Right ventricle myocardium superior (tissue), 1 donor: ENCODE results near the gene TBCD. TPM values are rescaled to one million over a fixed set of nuclear protein-coding genes. Genes with fewer than 3 reads are reported as not detected.
A peak's percentile ranks its signal among the peaks of the same experiment; 100 is the strongest.

ENCODE experiments used
- ATAC-seq: fragments of 200-7000 bp; cut with Tn5 transposase; one replicate; pipeline ENCODE4 v1.9.1; 2020; ENCODE audit warnings: mild to moderate bottlenecking; ENCODE audit not compliant: poor library complexity
- DNase-seq: peaks from one replicate; pipeline ENCODE4 v3.0.0-alpha.2; 2020
- intact Hi-C: fragments of 100-400 bp; cut with DNase I; formaldehyde crosslinking; loops from one replicate; pipeline ENCODE4 v1.11.2; 2022
- long read RNA-seq: library from polyadenylated mRNA; unstranded; transcript quantifications from one replicate; pipeline ENCODE4 v2.0.0, GENCODE V29; 2021
- total RNA-seq: library from RNA; stranded (reverse); fragmentation: NEBNext Ultra II Directional; extraction: Animal tissue kit (Norgen Biotek cat#: 25700); gene quantifications from one replicate; pipeline ENCODE4 v1.2.1, GENCODE V29; 2021
- donor health status: DM: no; HTN: yes; CAD: no; lungs with severe emphysema.

The TBCD gene
- total RNA-seq, result 45.1 TPM
- long read RNA-seq, full-length matches to known transcripts, result 3 of 26 reads
- long read RNA-seq, partial matches to known transcripts, result 14 of 26 reads
- long read RNA-seq, other reads (novel, unspliced or antisense), result 9 of 26 reads

DNA sequence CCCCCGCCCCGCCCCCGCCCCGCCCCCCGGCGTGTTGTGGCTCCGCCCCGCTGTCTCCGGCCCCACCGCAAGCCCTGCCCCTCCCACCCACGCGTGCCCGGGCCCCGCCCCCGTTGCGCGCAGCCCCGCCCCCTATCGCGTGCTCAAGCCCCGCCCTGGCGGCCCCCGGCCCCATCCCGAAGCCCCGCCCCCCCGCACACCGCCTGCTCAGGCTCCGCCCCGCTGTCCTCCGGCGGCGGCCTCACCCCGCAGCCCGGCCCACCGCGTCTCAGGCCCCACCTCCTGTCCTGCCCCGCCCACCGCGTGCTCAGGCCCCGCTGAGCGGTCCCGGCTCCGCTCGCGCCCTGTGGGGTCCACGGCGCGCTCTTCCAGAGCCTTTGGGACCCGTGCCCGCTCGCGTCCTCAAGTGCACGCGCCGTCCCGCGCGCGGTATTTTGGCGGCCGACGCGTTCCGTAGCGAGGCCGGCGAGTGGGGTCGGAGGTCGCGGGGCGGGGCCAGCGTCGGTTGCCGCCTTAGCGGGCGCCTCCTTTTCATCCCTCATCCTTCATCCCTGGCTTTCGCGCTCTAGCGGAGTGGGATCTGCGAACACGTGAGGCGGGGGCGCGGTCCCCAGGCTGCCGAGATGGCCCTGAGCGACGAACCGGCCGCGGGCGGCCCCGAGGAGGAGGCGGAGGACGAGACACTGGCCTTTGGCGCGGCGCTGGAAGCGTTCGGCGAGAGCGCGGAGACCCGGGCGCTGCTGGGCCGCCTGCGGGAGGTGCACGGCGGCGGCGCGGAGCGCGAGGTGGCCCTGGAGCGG lies at the start of gene TBCD:
TBCD (plus strand) TSS at position 495 of the 800 bp plus-strand sequence; CDS start at position 624, 129 bp downstream.
- DNase-seq (peak; percentile 91), ATAC-seq (peak; percentile 92)
- intact Hi-C loops, result no loop called here

DNA sequence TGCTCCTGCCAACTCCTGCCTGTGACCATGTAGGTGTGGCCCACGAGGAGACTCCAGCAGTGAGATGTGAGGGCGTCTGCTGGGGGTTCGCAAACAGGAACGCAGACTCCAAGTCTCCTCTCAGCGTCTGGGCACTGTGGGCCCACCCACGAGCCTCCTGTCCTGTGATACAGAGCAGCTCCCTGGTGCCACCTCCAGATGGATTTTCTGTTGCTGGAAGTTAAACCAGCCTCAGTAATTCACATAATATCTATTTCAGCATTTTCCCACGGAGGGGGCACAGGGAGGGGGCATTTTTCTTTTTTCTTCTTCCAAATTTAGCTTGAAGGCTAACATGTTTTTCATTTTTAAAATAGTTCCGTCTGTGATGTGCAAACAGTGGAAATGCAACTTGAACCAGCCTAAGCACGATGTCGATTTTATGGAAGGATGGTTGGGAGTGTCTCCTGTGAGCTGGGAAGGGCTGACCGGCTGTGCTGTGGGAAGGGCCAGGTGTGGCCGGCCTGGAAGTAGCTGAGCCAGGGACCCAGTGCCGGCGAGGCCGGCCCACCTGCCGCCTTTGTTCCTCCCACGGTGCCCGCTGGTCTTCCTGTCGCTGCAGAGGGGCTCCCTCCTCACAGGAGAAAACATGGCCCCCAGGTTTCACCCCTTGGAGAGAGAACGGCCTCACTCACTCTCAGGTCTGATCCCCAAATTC lies 49.5 kb upstream of the TBCD start:
- no peak for ATAC-seq
- DNase-seq, result peak; percentile 30
- intact Hi-C loops, result no loop called here

DNA sequence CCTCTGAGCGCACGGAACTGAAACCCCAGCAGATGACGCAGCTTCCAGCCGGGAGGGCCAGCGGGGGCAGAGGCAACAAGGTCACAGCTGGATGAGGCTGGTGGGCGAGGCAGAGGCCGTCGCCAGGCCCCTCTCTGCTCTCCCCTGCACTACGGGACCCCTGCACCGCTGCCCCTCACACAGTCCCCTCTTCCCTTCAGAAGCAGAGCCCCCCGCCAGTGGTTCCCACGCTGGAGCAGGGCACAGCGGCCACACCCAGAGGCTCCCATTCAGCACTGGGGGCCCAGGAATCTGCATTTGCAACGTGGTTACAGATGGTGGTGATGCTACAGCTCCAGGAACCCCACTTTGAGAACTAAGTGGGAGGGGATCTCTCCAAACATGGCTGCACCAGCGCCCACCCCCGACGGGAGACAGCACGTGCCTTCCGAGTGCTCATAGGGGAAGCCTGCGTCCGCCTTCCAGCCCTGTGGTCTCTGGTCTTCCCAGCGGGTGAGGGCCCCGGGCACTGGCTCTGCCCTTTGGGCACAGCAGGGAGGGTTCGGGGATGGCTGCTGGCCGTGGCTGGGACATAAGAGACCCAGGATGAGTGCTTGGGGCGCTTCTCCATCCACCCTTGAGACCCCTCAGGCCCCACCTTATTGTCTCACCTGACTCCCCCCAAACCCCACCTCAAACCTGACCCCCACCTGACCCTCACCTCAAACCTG lies 48.7 kb upstream of the TBCD start:
- no peak for ATAC-seq
- peak; percentile 39 for DNase-seq
- intact Hi-C loops, result no loop called here

DNA sequence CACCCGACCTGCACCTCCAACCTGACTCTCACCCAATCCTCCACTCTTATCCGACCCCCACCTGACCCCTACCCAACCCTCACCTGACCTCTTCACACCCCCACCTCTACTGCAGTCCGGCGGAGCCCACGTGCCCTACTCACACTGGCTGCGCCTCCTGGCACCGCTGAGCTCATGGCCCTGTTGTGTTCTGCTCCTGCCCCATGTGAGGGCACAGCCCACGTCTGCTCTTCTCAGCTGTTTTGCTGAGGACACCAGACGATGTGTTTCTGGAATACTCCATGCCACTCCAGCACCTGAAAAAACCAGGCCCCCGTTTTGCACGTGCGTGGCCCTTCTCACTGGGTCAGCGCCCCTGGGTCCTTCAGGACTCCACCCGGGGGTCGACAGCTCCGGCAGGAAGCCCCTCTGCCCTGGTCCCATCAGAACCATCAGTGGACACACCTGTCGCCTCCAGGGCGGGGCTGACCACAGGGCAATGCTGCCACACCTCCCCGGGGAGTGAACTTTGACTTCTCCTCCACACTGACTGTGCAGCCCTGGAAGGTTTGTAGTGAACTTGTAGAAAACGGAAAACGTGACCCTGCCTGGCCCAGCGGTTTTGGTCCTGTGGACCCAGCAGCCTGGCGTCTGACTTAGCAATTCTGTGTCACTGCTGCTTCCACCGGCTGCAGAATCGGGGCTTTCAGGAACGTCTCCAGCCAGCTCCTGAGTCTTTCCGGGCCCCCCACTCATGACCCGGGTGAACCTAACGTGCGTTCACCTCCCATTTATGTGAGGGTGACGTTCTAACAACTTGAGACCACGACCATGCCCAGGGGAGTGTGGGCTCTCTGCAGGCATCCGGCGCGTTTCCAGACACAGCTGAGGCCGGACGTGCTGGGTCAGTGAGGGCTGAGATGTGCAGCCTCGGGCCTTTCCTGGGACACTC lies 47.7 kb upstream of the TBCD start:
- no peak for ATAC-seq
- intact Hi-C loops, result no loop called here
- DNase-seq, result peak; percentile 33

DNA sequence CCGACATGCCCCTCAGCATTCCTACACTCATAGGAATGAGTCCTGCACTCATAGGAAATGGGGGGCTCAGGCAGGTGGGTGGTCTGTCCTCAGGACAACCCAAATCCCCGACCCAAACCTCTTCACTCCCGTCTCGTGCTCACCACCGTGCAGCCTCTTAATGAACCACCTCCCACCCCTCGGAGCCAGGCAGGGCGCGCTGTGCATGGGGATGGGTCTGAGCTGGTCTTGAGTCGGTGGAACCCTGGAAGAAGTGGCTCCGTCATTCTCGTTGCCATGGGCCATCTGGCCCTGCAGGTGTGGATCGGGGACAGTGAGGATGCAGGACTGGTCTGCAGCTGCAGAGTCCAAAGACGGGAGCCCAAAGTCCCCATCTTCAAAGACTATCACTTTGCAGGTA lies 47.0 kb upstream of the TBCD start:
- ATAC-seq (no peak), DNase-seq (peak; percentile 31)
- intact Hi-C loops, result no loop called here

DNA sequence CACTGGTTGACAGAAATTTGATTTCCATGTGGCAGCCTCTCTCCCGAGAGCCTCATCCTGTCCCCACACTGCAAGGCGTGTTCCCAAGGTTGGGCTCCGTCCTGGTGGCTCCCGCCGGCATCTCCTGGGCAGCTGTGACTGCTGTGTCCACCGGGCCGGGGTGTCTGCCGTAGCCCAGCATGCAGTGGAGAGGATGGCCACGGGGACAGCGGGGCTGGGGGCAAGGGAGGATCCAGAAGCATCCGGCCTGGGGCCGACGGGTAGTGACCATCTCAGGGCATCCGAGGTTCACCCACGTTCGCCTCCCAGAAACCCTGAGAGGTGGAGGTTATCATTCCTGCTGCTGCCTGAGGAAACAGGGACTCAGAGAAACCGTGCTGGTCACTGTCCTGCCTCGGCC lies 46.1 kb upstream of the TBCD start:
- intact Hi-C loops, result no loop called here
- DNase-seq (peak; percentile 29), ATAC-seq (no peak)

DNA sequence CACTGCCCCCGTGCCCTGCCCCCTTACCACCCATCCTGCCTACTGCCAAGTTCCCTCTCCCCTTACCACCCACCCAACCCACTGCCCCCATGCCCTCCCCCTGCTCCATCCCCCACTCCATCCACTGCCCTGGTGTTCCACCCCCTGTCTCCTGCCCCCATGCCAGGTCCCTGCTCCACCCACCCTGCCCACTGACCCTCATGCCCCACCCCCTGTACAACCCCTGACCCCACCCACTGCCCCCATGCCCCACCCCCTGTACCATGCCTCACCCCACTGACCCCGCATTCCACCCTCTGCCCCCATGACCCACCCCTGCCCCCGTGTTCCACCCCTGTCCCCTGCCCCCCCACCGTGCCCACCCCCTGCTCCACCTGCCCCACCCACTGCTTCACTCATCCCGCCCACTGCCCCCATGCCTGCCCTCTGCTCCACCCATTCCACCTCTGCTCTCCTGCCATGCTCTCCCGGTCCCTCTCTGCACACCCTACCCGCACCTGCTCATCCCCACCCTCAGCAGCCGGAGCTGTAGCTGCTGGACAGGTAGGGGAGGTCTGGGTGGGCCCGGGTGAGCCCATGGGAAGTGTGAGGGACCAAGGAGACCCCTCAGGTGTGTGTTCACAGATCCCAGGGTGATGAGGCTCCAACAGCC lies 42.7 kb upstream of the TBCD start:
- DNase-seq (peak; percentile 20), ATAC-seq (no peak)
- intact Hi-C loops, result no loop called here

DNA sequence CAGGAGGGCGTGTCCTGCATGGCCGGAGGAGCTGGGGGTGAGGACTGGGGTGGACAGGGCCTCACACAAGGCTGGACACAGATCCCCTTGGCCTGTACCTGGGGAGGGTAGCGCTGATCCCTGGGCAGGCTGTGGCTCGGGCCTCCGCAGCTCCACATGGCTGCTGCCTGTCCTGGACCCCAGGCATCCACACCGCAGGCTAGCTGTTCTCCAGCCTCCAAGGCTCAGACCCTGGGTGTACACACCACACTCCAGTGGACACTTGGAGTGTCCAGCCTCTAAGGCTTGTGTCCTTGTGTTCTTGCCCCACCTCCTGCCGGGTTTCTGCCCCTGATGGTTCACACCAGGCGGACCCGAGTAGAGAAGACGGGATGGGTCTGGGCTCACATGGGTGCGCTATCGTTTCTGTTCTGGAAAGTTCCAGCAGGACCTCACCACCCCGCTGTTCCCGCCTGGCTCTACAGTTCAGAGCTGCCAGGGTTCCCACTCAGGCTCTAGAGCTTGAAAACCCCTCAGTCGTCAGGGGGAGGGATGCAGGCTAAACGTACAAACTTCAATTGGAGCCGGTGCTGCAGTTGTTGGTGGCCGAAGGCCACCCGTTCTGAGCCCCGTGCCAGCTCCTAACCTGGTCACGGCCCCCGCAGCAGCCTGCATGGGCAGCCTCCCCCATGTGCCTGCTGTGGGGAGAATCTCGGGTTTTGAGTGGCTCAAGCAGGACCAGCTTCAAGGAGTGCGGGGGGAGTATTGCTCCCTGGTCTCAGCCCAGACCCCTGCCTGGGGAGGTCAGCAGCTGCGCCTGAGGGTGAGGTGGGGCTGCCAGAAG lies 42.0 kb upstream of the TBCD start:
- ATAC-seq (no peak), DNase-seq (peak; percentile 35)
- intact Hi-C loops, result no loop called here

DNA sequence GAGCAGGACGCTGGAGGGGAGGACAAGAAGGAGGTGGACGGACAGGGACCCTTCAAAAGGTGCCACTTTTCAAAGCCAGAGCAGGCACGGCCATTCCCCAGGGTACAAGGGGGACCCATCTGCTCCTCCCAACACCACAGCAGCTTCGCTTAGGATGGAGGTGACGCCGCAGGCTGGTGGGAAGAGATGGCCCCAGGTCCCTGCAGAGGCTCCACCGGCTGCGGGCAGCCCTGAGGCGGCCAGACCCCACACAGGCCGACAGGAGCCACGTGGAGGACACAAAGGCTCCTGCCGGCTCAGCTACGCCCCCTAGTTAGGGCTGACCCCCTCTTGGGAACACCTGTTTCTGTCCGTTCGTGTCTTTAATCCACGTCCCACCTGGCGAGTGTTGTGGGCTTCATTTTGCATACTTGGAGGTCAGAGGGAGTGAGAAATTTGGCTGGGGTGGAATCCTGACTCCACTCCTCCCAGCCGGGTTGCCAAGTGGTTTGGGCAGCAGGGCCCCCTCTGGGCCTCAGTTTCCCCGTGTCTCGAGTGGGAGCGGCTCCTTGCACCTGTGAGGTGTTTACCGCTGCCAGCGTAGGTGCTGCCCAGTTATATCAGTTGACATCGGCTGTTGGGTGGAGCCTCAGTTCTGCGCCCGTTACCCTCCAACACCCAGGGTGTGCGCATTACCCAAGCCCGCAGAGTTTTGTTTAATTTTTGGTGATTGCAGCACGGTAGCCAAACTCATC lies 41.2 kb upstream of the TBCD start:
- no peak for ATAC-seq
- intact Hi-C loops, result no loop called here
- peak; percentile 37 for DNase-seq

DNA sequence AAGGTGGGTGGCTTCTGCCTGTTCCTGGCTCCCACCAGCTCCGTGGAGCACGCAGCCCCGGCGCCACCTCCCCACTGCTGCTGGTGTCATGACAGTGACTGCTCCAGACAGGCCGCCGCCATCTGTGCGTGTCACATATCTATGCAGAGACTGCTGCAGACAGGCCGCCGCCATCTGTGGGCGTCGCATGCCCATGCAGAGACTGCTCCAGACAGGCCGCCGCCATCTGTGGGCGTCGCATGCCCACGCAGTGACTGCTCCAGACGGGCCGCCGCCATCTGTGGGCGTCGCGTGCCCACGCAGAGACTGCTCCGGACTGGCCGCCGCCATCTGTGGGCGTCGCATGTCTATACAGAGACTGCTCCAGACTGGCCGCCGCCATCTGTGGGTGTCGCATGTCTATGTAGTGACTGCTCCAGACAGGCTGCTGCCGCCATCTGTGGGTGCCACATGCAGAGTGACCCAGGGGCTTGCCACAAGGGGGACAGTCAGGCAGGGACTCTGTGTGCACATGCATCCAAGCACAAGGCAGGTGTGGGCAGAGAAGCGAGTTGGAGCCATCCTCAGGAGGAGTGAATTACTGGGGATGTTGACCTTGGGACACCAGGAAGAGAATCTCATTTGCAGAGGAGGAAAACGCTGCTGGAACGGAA lies 38.7 kb upstream of the TBCD start:
- no peak for DNase-seq
- intact Hi-C loops, result no loop called here
- ATAC-seq, result no peak

DNA sequence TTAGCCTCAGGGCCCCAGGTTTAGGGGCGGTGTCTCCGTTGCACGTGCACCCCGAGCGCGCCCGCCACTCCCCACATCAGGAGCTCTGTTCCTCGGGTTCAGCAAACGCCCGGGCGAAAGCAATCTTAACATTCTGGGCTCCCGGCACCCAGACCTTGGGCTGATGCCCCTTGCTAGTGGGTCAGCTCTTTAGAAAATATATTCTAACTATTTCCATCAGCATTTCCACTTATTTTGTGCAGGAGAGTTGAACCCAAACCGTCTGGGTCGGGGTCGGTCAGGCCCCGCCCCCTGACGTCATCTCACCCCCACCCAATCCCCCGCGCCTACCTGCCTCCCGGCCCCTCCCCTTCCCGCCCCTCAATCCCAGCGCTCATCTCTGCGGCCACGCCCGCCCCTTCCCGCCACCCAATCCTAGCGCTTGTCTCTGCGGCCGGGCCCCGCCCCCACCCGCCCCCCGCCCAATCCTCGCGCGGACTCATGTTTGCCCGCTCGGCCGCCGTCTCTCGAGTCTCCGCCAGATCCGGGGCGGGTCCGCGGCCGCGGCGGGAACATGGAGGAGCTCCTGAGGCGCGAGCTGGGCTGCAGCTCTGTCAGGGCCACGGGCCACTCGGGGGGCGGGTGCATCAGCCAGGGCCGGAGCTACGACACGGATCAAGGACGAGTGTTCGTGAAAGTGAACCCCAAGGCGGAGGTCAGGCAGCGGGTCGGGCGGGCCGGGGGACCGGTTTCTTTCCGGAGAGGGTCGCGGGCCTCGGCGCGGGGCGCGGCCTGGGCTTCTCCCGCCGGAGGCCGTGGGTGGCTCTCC lies 35.5 kb upstream of the TBCD start, which contains the start of gene FN3KRP:
FN3KRP (plus strand) TSS at position 504 of the 808 bp plus-strand sequence; CDS start at position 554, 50 bp downstream.
- intact Hi-C loops, result no loop called here
- ATAC-seq, result peak; percentile 98
- peak; percentile 97 for DNase-seq

DNA sequence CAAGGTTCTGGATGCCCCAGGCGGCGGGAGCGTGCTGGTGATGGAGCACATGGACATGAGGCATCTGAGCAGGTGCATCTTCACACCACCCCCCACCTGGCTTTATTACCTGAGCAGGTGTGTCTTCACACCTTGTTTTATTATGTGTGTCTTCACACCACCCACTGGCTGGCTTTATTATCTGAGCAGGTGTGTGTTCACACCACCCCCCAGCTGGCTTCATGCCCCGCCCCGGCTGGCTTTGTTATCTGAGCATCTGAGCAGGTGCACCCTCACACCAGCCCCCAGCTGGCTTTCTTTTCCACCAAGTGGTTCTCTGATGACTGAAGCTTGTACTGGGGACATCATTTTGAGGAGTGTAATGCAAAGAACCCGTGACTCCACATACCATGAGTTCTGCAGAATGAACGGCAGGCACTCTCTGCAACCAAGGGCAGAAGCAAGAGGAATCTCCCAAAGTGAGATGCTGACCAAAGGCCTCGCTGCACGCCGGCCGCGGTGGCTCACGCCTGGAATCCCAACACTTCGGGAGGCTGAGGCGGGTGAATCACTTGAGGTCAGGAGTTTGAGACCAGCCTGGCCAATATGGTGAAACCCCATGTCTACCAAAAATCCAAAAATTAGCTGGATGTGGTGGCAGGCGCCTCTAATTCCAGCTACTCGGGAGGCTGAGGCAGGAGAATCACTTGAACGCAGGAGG lies 32.7 kb upstream of the TBCD start:
- ATAC-seq, result no peak
- DNase-seq, result no peak
- intact Hi-C loops, result no loop called here

DNA sequence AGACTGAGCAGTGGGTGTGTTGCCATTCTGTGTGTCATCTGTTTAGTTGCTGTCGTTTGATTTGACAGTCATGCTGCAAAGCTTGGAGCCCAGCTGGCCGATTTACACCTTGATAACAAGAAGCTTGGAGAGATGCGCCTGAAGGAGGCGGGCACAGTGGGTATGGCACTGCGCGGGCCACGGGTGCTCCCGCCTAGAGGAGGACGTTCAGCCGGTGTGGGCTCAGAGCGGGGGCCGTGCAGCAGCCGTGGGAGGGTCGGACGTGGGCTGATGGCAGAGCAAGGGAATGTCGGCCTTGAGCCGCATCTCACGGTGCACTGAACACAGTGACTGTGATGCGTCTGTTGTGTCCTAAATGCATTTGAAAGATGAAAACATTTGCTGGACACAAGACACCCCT lies 31.7 kb upstream of the TBCD start:
- DNase-seq, result no peak

DNA sequence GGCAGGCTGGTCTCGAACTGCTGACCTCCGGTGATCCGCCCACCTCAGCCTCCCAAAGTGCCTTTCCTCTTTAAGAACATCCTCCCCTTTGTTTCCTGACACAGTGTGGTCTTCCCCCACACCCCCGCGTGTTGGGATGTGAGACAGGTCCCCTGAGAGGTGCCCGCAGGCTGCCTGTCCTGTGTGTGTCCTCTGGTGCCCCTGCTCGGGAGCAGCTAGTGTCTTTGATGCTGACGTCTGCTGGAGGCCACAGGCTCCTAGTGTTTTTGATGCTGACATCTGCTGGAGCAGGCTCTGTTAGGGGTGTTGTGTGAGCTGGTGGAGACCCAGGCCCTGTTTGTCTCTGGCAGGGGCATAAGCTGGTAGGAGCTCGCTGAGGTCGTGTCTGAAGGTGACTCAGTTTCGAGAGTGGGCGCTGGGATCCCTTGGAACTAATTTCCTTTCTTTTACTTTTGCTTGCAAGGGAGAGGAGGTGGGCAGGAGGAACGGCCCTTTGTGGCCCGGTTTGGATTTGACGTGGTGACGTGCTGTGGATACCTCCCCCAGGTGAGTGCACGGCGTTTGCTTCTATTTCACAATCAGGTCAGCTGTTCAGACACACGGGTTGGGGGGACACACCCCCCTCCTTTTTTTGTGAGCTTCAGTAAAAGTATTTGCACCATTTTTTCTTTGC lies 29.4 kb upstream of the TBCD start:
- DNase-seq, result no peak
- no peak for ATAC-seq

More for the DNA sequence above, 31.7 kb upstream of the TBCD start:
- intact Hi-C loops, result no loop called here
- ATAC-seq, result no peak

More for the DNA sequence above, 29.4 kb upstream of the TBCD start:
- intact Hi-C loops, result no loop called here
